H1 (cell line): Measurements from ENCODE around the gene VTI1B. TPM values are rescaled to one million over a fixed set of nuclear protein-coding genes. Genes with fewer than 3 reads are reported as not detected.

ENCODE experiments used
- CTCF ChIA-PET: fragments of 300-600 bp; sonication (Branson Sonifier 250); formaldehyde crosslinking; loops from one replicate; lab custom pipeline; 2021; ENCODE audit not compliant: partially characterized antibody; lab: Charles Lee
- POLR2A ChIA-PET: fragments of 300-600 bp; sonication (Branson Sonifier 250); formaldehyde crosslinking; loops from one replicate; lab custom pipeline; 2021; ENCODE audit warnings: inconsistent platforms; ENCODE audit not compliant: partially characterized antibody; lab: Charles Lee
- DNase-seq, 2 experiments: peaks; one replicate each; pipeline versions ENCODE4 v3.0.0 to v3.0.0-alpha.2; 2010 to 2022; ENCODE audit warnings: low spot score in 2 of 2, low read depth in 1 of 2, mixed read lengths in 1 of 2
- FAIRE-seq: peaks from 2 replicates; lab custom pipeline; 2011; peaks lifted over from hg19 to GRCh38; lab: Jason Lieb, UNC
- H2AFZ ChIP-seq: 2 replicates; pipeline ENCODE4 v1.8.1; 2012; ENCODE audit warnings: low read length, inconsistent platforms
- H2AK5ac ChIP-seq: 2 replicates; pipeline ENCODE4 v1.6.1; 2013; ENCODE audit warnings: low read depth, low read length
- H2BK120ac ChIP-seq: replicated peaks from 2 replicates; pipeline ENCODE3; 2013; ENCODE audit warnings: low read depth, low read length, inconsistent platforms
- H2BK12ac ChIP-seq: 2 replicates; pipeline ENCODE4 v1.6.1; 2013; ENCODE audit warnings: low read depth, low read length
- H2BK15ac ChIP-seq: 2 replicates; pipeline ENCODE4 v1.6.1; 2013; ENCODE audit warnings: low read length
- H2BK20ac ChIP-seq: 2 replicates; pipeline ENCODE4 v1.6.1; 2013; ENCODE audit warnings: low read length
- H2BK5ac ChIP-seq: 2 replicates; pipeline ENCODE4 v1.6.1; 2013; ENCODE audit warnings: low read depth, low read length
- H3K14ac ChIP-seq: 2 replicates; pipeline ENCODE4 v1.6.1; 2013; ENCODE audit warnings: inconsistent platforms; ENCODE audit not compliant: insufficient read length
- H3K18ac ChIP-seq: 2 replicates; pipeline ENCODE4 v1.6.1; 2013; ENCODE audit warnings: low read length; ENCODE audit errors: extremely low read depth
- H3K23ac ChIP-seq: 2 replicates; pipeline ENCODE4 v1.6.1; 2013; ENCODE audit warnings: inconsistent platforms; ENCODE audit not compliant: insufficient read length
- H3K23me2 ChIP-seq: 2 replicates; pipeline ENCODE4 v1.6.1; 2013; ENCODE audit warnings: low read depth, low read length
- H3K27ac ChIP-seq: 2 replicates; pipeline ENCODE4 v1.6.1; 2011; ENCODE audit warnings: low read depth, low read length, inconsistent platforms
- H3K27me3 ChIP-seq, 4 experiments: replicated peaks in 1 of 4; 1 replicate in 1 of 4; 2 replicates in 3 of 4; pipeline versions ENCODE4 v1.6.1 to v1.8.1; 2011 to 2013; ENCODE audit warnings: low read length in 3 of 4, mild to moderate bottlenecking in 3 of 4, inconsistent platforms in 2 of 4, mixed read lengths in 2 of 4, moderate library complexity in 1 of 4; ENCODE audit not compliant: control insufficient read depth in 3 of 4, insufficient read depth in 3 of 4; ENCODE audit errors: extremely low read depth in 1 of 4
- H3K36me3 ChIP-seq, 4 experiments: 2 replicates each; pipeline versions ENCODE4 v1.6.1 to v1.8.1; 2011 to 2013; ENCODE audit warnings: mild to moderate bottlenecking in 4 of 4, low read length in 3 of 4, moderate library complexity in 2 of 4, control low read depth in 1 of 4, inconsistent platforms in 1 of 4; ENCODE audit not compliant: insufficient read depth in 4 of 4, control insufficient read depth in 2 of 4
- H3K4ac ChIP-seq: replicated peaks from 2 replicates; pipeline ENCODE3; 2013; ENCODE audit warnings: low read length, low read depth, mixed read lengths, inconsistent platforms; ENCODE audit not compliant: insufficient read length
- H3K4me1 ChIP-seq, 4 experiments: replicated peaks in 1 of 4; 1 replicate in 1 of 4; 2 replicates in 3 of 4; pipeline versions ENCODE4 v1.6.1 to v1.8.1; 2011 to 2013; ENCODE audit warnings: low read length in 3 of 4, inconsistent platforms in 2 of 4, mixed read lengths in 1 of 4; ENCODE audit not compliant: insufficient read depth in 4 of 4, control insufficient read depth in 3 of 4
- H3K4me2 ChIP-seq, 2 experiments: 2 replicates each; pipeline versions ENCODE4 v1.6.1 to v1.8.1; 2011 to 2013; ENCODE audit warnings: low read depth in 2 of 2, low read length in 2 of 2, control low read depth in 1 of 2, inconsistent platforms in 1 of 2, mild to moderate bottlenecking in 1 of 2; ENCODE audit not compliant: insufficient read depth in 1 of 2
- H3K4me3 ChIP-seq, 4 experiments: fragments of 200-600, 300-600 bp in 1 of 4; sonication (generic), shearing (Covaris generic), sonication (Bioruptor Twin) in 1 of 4; 2 replicates each; pipeline versions ENCODE4 v1.5.1 to v1.8.1; 2011 to 2016; ENCODE audit warnings: low read length in 4 of 4, low read depth in 3 of 4, control low read depth in 2 of 4, inconsistent platforms in 2 of 4, mild to moderate bottlenecking in 2 of 4, mixed read lengths in 1 of 4, moderate library complexity in 1 of 4; ENCODE audit not compliant: insufficient read depth in 2 of 4; ENCODE audit errors: extremely low read depth in 1 of 4
- H3K56ac ChIP-seq: replicated peaks from 2 replicates; pipeline ENCODE3; 2013; ENCODE audit warnings: low read depth, mild to moderate bottlenecking, mixed read lengths, low read length, inconsistent platforms; ENCODE audit not compliant: insufficient read length
- H3K79me1 ChIP-seq: 2 replicates; pipeline ENCODE4 v1.6.1; 2013; ENCODE audit warnings: low read depth, low read length, control low read depth
- H3K79me2 ChIP-seq, 2 experiments: 2 replicates each; pipeline versions ENCODE4 v1.6.1 to v1.8.1; 2012 to 2013; ENCODE audit warnings: low read length in 2 of 2, mild to moderate bottlenecking in 2 of 2, inconsistent platforms in 1 of 2; ENCODE audit not compliant: insufficient read depth in 2 of 2, control insufficient read depth in 1 of 2
- H3K9ac ChIP-seq, 4 experiments: replicated peaks in 1 of 4; 1 replicate in 1 of 4; 2 replicates in 3 of 4; pipeline versions ENCODE4 v1.6.1 to v1.8.1; 2011 to 2013; ENCODE audit warnings: low read depth in 3 of 4, low read length in 3 of 4, control low read depth in 2 of 4, mild to moderate bottlenecking in 2 of 4, moderate library complexity in 2 of 4, inconsistent platforms in 1 of 4; ENCODE audit errors: extremely low read depth in 1 of 4
- H3K9me3 ChIP-seq, 2 experiments: 2 replicates each; pipeline versions ENCODE4 v1.6.1 to v1.8.1; 2012 to 2013; ENCODE audit warnings: mild to moderate bottlenecking in 2 of 2, moderate library complexity in 2 of 2, control low read depth in 1 of 2, inconsistent platforms in 1 of 2, low read depth in 1 of 2, low read length in 1 of 2, mixed read lengths in 1 of 2; ENCODE audit not compliant: insufficient read depth in 2 of 2
- H4K20me1 ChIP-seq, 2 experiments: replicated peaks in 1 of 2; 2 replicates each; pipeline versions ENCODE3 to v1.8.1; 2011 to 2013; ENCODE audit warnings: inconsistent platforms in 2 of 2, low read length in 2 of 2, mild to moderate bottlenecking in 1 of 2; ENCODE audit not compliant: insufficient read depth in 2 of 2, control insufficient read depth in 1 of 2
- H4K5ac ChIP-seq: 2 replicates; pipeline ENCODE4 v1.6.1; 2013; ENCODE audit warnings: low read length, low read depth, mixed read lengths, inconsistent platforms; ENCODE audit not compliant: insufficient read length
- H4K8ac ChIP-seq: 2 replicates; pipeline ENCODE4 v1.8.0; 2013; ENCODE audit warnings: mild to moderate bottlenecking, moderate library complexity, low read length, inconsistent platforms; ENCODE audit not compliant: insufficient read depth; ENCODE audit errors: extremely low read depth
- H4K91ac ChIP-seq: replicated peaks from 2 replicates; pipeline ENCODE3; 2013; ENCODE audit warnings: low read length, mixed read lengths, inconsistent platforms; ENCODE audit not compliant: insufficient read length
- CTCF ChIP-seq, 3 experiments: IDR thresholded peaks; 1 replicate in 2 of 3; 2 replicates in 1 of 3; pipeline versions ENCODE4 v1.5.1 to v1.6.1; 2011; ENCODE audit warnings: low read length in 3 of 3, mild to moderate bottlenecking in 3 of 3, inconsistent platforms in 2 of 3, low read depth in 1 of 3, moderate library complexity in 1 of 3; ENCODE audit not compliant: insufficient read depth in 1 of 3; ENCODE audit errors: control extremely low read depth in 1 of 3
- RBBP5 ChIP-seq: IDR thresholded peaks from 2 replicates; pipeline ENCODE4 v1.7.1; 2012; ENCODE audit warnings: low read depth, mild to moderate bottlenecking, inconsistent platforms, low read length, moderate library complexity, borderline replicate concordance
- WGBS, 2 experiments: shearing (Covaris generic) in 1 of 2; methylation state at CpG; one replicate each; pipeline versions ENCODE4 v1.1.6 to v1.1.7; 2013 to 2015; ENCODE audit warnings: low lambda C conversion rate in 2 of 2, mixed read lengths in 2 of 2, inconsistent platforms in 1 of 2, low coverage in 1 of 2, missing lambda C conversion rate in 1 of 2; ENCODE audit not compliant: insufficient replicate concordance in 2 of 2, insufficient coverage in 1 of 2, insufficient read length in 1 of 2; ENCODE audit errors: extremely low coverage in 1 of 2, missing lambda C conversion rate in 1 of 2; 5-methylcytosine and 5-hydroxymethylcytosine counted together
- polyA plus RNA-seq, 7 experiments: library from polyadenylated mRNA; depleted of rRNA in 3 of 7; stranded (reverse) in 5 of 7; unstranded in 2 of 7; fragments of >200 nt in 5 of 7; fragments of 200-250 nt in 2 of 7; gene quantifications; 1 replicate in 5 of 7; 2 replicates in 1 of 7; 4 replicates in 1 of 7; pipeline versions ENCODE4 v1.2.1 to v1.2.3, GENCODE V29; 2011 to 2013; ENCODE audit warnings: missing spikeins in 2 of 7, mixed read lengths in 2 of 7
- total RNA-seq: library from RNA; stranded (reverse); fragmentation: NEBNext Ultra II Directional; extraction: Animal tissue kit (Norgen Biotek cat#: 25700); gene quantifications from 2 replicates; pipeline ENCODE4 v1.2.1, GENCODE V29; 2021

VTI1B gene
- total and polyA plus RNA-seq, 2 of the 8 experiments (the other 6 are each of a cell fraction or from before 2014, with no cell fraction given), result 28.1 to 98.7 TPM

GRCh38 chr14:67645414-67645813, 29.0 kb downstream of the VTI1B start:
- no peaks in the 10 kb centered on the region for H3K79me2 ChIP-seq
- no peak overlapping the region for H2BK20ac ChIP-seq
- no peaks in the 10 kb centered on the region for H3K4me1 ChIP-seq
- no peak overlapping the region for H2BK120ac ChIP-seq
- CTCF ChIA-PET, result interaction anchor here (0.6 to 1.9 kb wide), 4 partner anchors 16 to 74 kb away, joined by 3 to 6 read pairs (median 5); no protein-coding TSS in a partner anchor
- no peak overlapping the region for H4K8ac ChIP-seq
- no peaks in the 10 kb centered on the region for H3K27me3 ChIP-seq
- H2AFZ ChIP-seq, result no peak overlapping the region
- no peaks in the 10 kb centered on the region for H3K9me3 ChIP-seq
- no peak overlapping the region for H2BK15ac ChIP-seq
- FAIRE-seq (no peak), DNase-seq (no peak)
- no peak overlapping the region for H2AK5ac ChIP-seq
- no peak overlapping the region for H3K18ac ChIP-seq
- no peak overlapping the region for H4K5ac ChIP-seq
- no peak overlapping the region for H3K4me2 ChIP-seq
- H2BK5ac ChIP-seq, result no peak overlapping the region
- H4K91ac ChIP-seq, result no peak overlapping the region
- no peak overlapping the region for H2BK12ac ChIP-seq
- TF ChIP-seq CTCF (IDR thresholded peaks at IDR 0.05; ENCODE audit: control extremely low read depth in 1 of 3, insufficient read depth in 1 of 3, low read depth in 1 of 3, low read length in 3 of 3) (no peak), RBBP5 (no peak)
- H4K20me1 ChIP-seq, result no peaks in the 10 kb centered on the region
- peaks cover 6 to 43% (median 35%) of the 10 kb centered on the region in 4 experiments for H3K36me3 ChIP-seq
- no peak overlapping the region for H3K4me3 ChIP-seq
- H3K79me1 ChIP-seq, result no peaks in the 10 kb centered on the region
- H3K23me2 ChIP-seq, result no peaks in the 10 kb centered on the region
- H3K9ac ChIP-seq, result no peak overlapping the region
- no peak overlapping the region for H3K4ac ChIP-seq
- WGBS, 2 experiments, result 89% methylated on average over 5 of the region's 5 CpGs; no CpG with 5 or more reads in 1 of the 2 experiments
- H3K14ac ChIP-seq, result no peak overlapping the region
- no peak overlapping the region for H3K23ac ChIP-seq
- POLR2A ChIA-PET, result interaction anchor here (0.7 to 2.1 kb wide), 2 partner anchors 8 to 1049 kb away, joined by 3 to 5 read pairs; no protein-coding TSS in a partner anchor
- no peak overlapping the region for H3K56ac ChIP-seq
- H3K27ac ChIP-seq, result no peak overlapping the region
